Loucy (cell line): ENCODE data around the gene BCL2L14.

ENCODE experiments used
- CTCF ChIP-seq: fragments of 200-600 bp; sonication (generic); conservative IDR thresholded peaks from 2 replicates; pipeline ENCODE4 v1.5.1; 2014; ENCODE audit warnings: mild to moderate bottlenecking, antibody characterized with exemption, low read length
- EZH2phosphoT487 ChIP-seq: fragments of 200-600 bp; IDR thresholded peaks from 2 replicates; pipeline ENCODE4 v1.6.1; 2018; ENCODE audit warnings: antibody characterized with exemption, mild to moderate bottlenecking, moderate library complexity, borderline replicate concordance

GRCh38 chr12:12091977-12092663 lies 21.4 kb downstream of the BCL2L14 start:
- TF ChIP-seq CTCF (no peak), EZH2phosphoT487 (no peak)
